GM19397 (cell line): Measurements from ENCODE around the gene ENG.
"Not testable (repeated sequence)": the region's sequence is repeated elsewhere in the genome, so short reads cannot be mapped to it uniquely, and the experiment has no call there.

Source experiments
- ATAC-seq: cut with Tn5 transposase; IDR thresholded peaks from one replicate; pipeline ENCODE4 v1.9.1; 2021; ENCODE audit warnings: mild to moderate bottlenecking, moderate library complexity; ENCODE audit not compliant: unreplicated experiment

The ENG gene

DNA sequence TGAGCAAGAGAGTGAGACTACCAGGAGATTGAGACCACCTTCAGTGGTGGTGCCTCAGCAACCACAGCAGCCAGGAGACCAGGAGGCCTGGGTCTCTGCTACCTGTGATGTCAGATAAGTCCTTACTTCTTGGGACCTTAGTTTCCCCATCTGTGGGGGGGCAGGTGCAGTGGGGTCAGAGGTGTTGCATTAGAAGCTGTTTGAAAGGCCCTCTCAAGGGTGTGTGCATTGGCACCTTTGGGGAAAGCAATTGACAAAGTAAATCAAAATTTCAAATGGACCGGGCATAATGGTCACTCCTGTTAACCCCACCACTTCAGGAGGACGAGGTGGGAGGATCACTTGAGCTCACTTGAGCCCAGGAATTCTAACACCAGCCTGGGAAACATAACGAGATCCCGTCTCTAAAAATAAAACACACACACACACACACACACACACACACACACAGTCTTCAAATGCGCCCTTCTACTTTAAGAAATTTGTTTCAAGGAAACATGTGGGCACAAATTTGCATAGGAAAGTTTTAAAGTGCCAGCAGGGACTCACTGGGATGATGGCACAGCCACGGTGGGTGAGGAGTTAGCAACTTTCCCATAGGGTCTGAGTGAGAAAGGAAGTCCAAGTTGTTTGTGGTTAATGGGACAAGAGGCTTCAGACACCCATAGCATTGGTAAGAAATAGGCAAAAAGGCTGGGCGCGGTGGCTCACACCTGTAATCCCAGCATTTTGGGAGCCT is 24.4 kb upstream of the ENG start:
- no peak for ATAC-seq

- ATAC-seq: no peak
These were observed 23.7 kb upstream of the ENG start for GRCh38 chr9:127878001-127878651.

GRCh38 chr9:127877566-127877998 is 23.1 kb upstream of the ENG start, which contains the start of gene AK1:
AK1 (minus strand) TSS chr9:127877675; CDS start chr9:127874617, 3,058 bp downstream.
- ATAC-seq: no peak

DNA sequence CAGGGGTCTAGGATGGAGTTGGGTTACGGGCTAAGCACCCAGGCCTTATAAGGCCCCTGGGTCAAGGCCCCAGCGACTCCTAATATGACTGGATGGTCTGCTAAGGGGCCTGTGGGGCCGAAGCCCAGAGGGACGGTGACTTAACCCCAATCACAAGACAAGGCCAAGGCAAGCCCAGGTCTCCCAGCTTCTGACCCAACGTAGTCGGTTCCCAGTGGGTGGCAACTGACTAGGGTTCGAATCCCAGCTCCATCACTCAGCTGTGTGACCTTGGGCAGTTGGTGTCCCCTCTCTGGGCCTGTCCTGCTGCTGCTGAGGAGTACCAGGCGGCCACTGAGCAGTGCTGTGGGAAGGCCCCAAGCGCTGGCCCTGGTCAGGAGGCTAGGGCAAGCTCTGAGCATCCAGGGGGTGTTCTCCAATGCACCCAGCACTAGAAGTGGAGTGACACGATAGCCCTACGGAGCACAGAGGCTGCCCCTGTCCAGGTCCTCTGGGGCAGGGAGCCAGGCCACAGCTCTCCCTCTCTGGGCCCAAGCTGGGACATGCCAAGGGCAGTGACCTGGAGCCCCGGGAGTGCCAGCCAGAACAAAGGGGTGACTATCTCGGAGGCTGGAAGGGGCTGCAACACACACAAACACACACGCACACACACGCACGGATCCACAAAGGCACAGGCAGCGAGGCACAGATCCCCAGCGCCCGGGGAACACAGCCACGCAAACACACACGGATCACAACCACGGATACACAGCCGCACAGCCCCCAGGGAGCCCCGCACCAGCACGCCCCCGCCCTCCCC is 22.5 kb upstream of the ENG start:
- ATAC-seq: no peak

DNA sequence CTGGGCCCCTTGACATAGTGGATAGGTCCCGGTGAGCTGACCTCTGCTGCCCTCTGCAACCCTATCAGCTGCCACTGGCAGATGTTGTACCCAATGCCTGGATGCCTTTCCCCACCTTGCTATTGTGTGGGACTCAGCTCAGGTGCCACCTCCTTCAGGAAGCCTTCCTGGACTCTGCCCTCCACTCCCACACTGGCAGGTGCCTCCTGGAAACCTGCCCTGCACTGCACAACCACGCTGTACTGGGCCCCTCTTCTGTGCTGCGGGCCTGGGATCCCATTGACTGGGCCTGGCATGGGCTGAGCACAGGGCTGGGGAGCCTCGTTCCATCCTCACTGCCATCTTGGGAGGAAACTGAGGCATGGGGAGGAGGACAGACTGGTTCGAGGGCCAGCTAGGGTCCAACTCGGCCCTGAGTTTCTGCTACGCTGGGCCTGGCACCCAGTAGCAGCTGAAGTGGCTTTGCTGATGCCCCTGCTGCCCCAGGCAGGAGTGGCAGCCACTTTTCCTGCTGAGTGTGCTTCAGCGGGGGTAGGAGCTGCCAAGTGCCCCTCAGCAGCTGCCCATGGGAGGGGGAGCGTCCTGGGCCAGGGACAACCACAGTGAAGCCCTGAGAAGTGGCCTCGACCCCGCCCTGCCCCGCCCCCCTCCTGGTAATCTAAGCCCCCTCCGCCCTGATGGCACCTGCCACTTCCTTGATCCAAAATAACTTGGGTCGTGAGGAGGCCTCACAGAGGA is 21.7 kb upstream of the ENG start:
- no peak for ATAC-seq

GRCh38 chr9:127875306-127875966 is 21.0 kb upstream of the ENG start:
- ATAC-seq: no peak

- ATAC-seq: no peak
These were observed 20.1 kb upstream of the ENG start for GRCh38 chr9:127874301-127875221.

- ATAC-seq: no peak
These were observed 19.4 kb upstream of the ENG start for GRCh38 chr9:127873886-127874285.

DNA sequence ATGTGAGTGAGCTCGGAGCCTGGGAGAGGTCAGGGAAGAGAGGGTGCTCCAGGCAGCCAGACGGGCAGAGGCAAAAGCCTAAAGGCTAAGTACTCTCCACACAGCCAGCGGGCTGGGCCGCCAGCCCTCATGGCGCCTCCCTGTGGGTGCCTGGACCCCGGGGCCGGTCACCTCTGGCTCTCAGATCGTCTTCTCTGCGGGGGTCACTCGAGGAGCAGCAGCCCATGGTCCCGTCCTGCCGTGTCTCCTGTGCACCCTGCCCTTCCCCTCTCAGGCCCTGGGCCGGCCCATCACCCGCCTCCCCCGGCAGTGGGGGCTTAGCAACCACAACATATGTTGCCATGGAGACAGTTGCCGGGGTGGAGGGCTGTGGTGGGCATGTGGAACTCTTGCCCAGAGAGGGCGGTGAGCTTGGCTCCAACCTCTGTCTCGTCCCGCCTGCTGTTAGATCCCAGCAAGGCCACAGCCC is 18.8 kb upstream of the ENG start:
- no peak for ATAC-seq

DNA sequence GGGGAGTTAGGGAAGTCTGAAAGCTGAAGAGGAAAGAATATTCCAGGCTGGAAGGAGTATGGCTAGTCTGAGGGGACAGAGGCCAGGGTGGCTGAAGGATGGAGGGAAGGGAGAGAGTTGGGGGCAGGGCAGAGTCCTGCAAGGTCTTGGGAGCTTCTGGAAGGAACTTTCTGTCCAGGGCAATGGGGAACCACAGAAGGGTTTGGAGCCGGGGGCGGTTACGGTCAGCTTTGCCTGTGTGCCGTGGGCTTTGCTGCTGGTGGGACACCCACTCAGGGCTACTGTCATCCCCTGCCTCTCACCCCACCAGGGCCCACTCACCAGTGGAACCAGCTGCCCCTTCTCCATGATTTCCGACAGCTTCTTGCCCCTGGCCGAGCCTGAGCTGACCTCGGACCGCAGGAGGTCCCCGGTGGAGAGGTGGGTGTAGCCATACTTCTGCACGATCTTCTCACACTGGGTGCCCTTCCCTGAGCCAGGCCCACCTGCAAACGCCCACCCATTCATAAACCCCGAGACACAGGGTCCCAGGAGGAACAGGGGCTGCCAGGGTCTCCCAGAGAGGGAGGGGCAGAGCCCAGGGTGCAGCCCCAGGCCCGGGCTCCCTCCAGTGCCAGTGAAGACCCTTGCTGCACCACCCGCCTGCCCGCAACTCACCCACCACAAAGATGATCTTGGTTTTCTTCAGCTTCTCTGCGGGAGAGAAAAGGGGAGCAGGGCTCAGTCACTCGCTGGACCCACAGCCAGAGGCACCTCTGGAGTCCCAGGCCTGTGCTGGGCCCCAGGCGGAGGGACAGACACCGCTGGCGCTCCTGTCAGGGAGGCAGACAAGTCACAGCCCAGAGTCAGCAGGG is 18.1 kb upstream of the ENG start:
- no peak for ATAC-seq

GRCh38 chr9:127871531-127871930 is 17.1 kb upstream of the ENG start:
- no peak for ATAC-seq

- no peak for ATAC-seq
These were observed 16.4 kb upstream of the ENG start for GRCh38 chr9:127870887-127871286.

DNA sequence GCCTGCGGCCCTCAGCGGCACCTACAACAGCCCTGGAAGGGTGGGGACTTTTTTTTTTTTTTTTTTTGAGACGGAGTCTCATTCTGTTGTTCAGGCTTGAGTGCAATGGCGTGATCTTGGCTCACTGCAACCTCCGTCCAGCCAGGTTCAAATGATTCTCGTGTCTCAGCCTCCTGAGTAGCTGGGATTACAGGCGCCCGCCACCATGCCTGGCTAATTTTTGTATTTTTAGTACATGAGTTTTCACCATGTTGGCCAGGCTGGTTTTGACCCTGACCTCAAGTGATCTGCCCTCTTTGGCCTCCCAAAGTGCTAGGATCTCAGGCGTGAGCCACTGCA is 15.7 kb upstream of the ENG start:
- ATAC-seq: not testable (repeated sequence)

DNA sequence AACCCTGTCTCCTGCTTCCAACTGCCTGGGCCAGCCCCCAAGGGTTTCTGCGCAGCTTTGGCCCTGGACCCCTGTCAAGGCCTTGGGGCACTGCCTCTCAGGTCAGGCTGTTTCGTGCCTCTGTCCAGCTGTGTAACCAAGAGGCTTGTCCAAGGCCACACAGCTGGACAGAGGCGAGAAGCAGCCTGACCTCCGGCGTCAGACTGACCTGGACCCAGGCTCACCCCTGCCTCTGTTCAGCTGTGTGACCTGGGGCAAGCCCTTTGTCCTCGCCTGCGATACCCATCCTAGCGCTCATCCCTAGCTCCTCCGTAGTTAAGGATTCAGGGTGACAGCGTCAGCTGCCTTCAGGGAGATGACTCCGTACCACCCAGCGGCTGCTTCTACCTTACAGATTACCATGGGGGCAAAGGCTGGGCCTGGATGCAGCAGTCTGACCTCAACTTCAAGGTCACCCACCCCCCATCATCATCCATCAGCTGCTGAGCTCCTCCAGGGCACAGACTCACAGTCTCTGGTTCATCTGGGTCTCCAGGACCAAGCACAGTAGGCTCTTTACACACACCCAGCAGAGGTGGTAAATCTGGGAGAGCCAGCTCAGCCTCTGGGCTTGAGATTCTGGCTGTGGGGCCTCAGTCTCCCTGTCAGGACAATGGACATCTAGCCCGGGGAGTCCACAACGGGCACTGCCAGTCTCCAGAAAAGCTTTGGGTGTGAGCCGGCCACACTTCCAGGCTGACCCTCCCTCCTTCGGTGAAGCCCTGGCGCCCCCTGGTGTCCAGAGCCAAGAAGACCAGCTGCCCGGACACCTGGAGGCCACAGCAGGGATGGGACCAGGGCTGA is 15.1 kb upstream of the ENG start:
- ATAC-seq: no peak

DNA sequence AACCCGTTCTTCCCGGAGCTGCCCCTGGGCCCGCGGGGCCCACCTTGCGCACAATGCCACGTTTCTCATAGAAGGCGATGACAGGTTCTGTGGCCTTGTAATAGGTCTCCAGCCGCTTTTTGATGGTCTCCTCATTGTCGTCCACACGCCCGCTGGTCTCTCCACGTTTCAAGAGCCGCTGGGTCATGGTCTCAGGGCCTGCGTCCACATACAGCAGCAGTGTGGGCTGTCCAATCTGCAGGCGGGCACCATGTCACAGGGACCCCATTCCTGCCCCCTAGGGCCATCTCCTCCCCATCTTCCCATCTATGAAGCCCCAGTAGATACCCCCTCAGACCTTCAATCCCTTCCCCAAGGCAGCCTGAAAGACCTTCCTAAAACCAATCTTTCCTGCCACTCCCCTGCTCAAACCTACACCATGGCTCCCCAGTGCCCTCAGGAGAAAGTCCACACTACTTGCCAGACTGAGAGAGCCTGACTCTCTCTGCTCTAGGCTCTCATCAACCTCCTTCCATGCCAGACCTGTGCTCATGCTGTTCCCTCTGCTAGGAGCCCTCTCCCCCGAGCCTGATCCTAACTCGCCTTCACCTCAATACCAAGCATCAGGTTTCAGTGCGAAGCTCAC is 13.9 kb upstream of the ENG start:
- no peak for ATAC-seq

DNA sequence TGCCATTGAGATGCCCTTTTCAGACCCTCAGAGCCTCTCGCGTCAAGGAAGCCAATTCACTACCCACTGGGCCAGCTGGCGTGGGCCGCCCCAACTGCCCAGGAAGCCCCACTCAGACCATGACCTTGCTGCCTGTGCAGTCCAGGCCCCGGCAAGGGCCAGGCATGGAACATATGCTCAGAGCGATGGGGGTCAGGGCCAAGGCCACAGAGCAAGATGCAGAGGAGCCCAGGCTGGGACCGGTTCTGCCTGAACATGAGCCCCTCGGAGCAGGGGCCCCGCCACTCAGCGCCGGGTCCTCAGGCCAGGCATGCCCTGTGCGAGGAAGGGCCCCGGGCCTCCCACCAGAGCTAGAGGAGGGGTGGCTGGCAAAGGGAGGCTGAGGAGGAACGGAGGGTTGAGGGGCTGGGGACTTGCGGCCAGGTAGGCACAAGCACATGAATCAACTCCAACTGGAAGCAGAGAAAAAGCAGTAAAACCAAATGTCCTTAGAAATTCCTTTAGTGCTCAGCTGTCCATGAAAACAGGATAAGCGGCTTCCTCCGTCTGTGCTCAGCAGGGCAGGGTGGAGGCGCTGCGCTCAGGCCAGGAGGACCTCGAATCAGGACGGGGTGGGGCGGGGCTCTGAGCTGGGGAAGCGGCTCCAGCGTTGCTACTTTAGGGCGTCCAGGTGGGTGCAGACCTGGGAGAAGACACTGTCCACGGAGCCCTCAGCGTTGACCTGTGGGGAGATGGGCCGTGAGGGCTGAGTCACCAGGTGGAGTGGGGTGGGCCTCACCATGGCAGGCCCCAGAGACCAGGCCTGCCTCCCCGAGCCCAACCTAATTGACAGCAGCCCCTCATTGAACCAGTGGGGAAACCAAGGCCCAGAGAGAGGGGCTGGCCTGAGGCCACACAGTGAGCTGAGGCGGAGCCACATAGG is 13.2 kb upstream of the ENG start:
- no peak for ATAC-seq
